ENCODE measurements around the gene C16orf87. TPM values are rescaled to one million over a fixed set of nuclear protein-coding genes. Genes with fewer than 3 reads are reported as not detected.
"Not testable (repeated sequence)": the region's sequence is repeated elsewhere in the genome, so short reads cannot be mapped to it uniquely, and the experiment has no call there.

The C16orf87 gene
- total and polyA plus RNA-seq, 4 donors: 4.1 to 12.9 (median 5.3) TPM

- not testable (repeated sequence) for DNase-seq (ENCODE audit: low spot score); H3K27me3 ChIP-seq (ENCODE audit: control insufficient read depth in 4 of 4, insufficient read depth in 4 of 4, low read length in 3 of 4); H3K9ac ChIP-seq (ENCODE audit: low read depth in 1 of 2, low read length in 2 of 2); H3K9me3 ChIP-seq (ENCODE audit: control insufficient read depth in 4 of 4, low read length in 3 of 4); H3K36me3 ChIP-seq (ENCODE audit: control insufficient read depth in 4 of 4, insufficient read depth in 3 of 4, low read depth in 1 of 4, low read length in 3 of 4); H3K4me1 ChIP-seq (ENCODE audit: control insufficient read depth in 4 of 4, insufficient read depth in 4 of 4, low read length in 3 of 4); H3K4me3 ChIP-seq (ENCODE audit: low read depth in 1 of 3, low read length in 3 of 3)
- TF ChIP-seq RAD21 (IDR thresholded peaks at IDR 0.05): peak in 1 of 2 donors; percentile 18
- peak; percentile 42 for TF ChIP-seq YY1 (IDR thresholded peaks at IDR 0.05)
- TF ChIP-seq JUND (IDR thresholded peaks at IDR 0.05): peak in 1 of 2 donors; percentile 58
- peak; percentile 35 for TF ChIP-seq HNF4G (IDR thresholded peaks at IDR 0.05)
- peak; percentile 80 to 87 for TF ChIP-seq HNF4A (conservative IDR thresholded peaks at IDR 0.05)
- peak; percentile 84 to 90 for TF ChIP-seq RXRA (IDR thresholded peaks at IDR 0.05)
- TF ChIP-seq SP1 (IDR thresholded peaks at IDR 0.05): peak; percentile 88
- TF ChIP-seq FOXA2 (IDR thresholded peaks at IDR 0.05): peak; percentile 28
- peak; percentile 46 for TF ChIP-seq REST (IDR thresholded peaks at IDR 0.05)
- peak overlapping the region in 1 of 2 donors; percentile 35 for H3K27ac ChIP-seq (ENCODE audit: low read depth in 1 of 2, low read length in 2 of 2)
- WGBS: 62% methylated on average over 2 of the region's 2 CpGs
Observed at GRCh38 chr16:46868891-46869290, 37.9 kb upstream of the C16orf87 start.

GRCh38 chr16:46867486-46867885 lies 36.5 kb upstream of the C16orf87 start:
- 92% methylated on average over 2 of the region's 2 CpGs for WGBS
- H3K27me3 ChIP-seq (ENCODE audit: control insufficient read depth in 4 of 4, insufficient read depth in 4 of 4, low read length in 3 of 4); H3K9me3 ChIP-seq (ENCODE audit: control insufficient read depth in 4 of 4, low read length in 3 of 4): not testable (repeated sequence)

GRCh38 chr16:46866286-46866685 lies 35.3 kb upstream of the C16orf87 start:
- Histone ChIP-seq H3K9me3 (ENCODE audit: control insufficient read depth in 4 of 4, low read length in 3 of 4) (no peaks in the 10 kb centered on the region), H3K36me3 (ENCODE audit: control insufficient read depth in 4 of 4, insufficient read depth in 3 of 4, low read depth in 1 of 4, low read length in 3 of 4) (no peaks in the 10 kb centered on the region), H3K27ac (ENCODE audit: low read depth in 1 of 2, low read length in 2 of 2) (no peak overlapping the region), H3K4me1 (ENCODE audit: control insufficient read depth in 4 of 4, insufficient read depth in 4 of 4, low read length in 3 of 4) (peaks cover 0 to 13% (median 5%) of the 10 kb centered on the region in 4 donors), H3K27me3 (ENCODE audit: control insufficient read depth in 4 of 4, insufficient read depth in 4 of 4, low read length in 3 of 4) (no peaks in the 10 kb centered on the region), H3K4me3 (ENCODE audit: low read depth in 1 of 3, low read length in 3 of 3) (no peak overlapping the region), H3K9ac (ENCODE audit: low read depth in 1 of 2, low read length in 2 of 2) (no peak overlapping the region)
- WGBS: 34% methylated on average over 1 of the region's 1 CpG
- TF ChIP-seq RXRA (IDR thresholded peaks at IDR 0.05) (peak; percentile 50 to 51), NR2F2 (IDR thresholded peaks at IDR 0.05) (no peak), JUND (IDR thresholded peaks at IDR 0.05) (no peak), HNF4G (IDR thresholded peaks at IDR 0.05) (no peak), CTCF (IDR thresholded peaks at IDR 0.05; ENCODE audit: low read depth, low read length, missing input control) (no peak), HNF4A (conservative IDR thresholded peaks at IDR 0.05) (peak; percentile 34 to 53), ZBTB33 (IDR thresholded peaks at IDR 0.05) (no peak), EGR1 (IDR thresholded peaks at IDR 0.05; ENCODE audit: low read depth in 2 of 2) (no peak), ATF3 (IDR thresholded peaks at IDR 0.05) (peak; percentile 46), GABPA (IDR thresholded peaks at IDR 0.05 in 1 of 2, conservative IDR thresholded peaks at IDR 0.05 in 1 of 2) (no peak)
- DNase-seq (ENCODE audit: low spot score): no peak

More at GRCh38 chr16:46867486-46867885, 36.5 kb upstream of the C16orf87 start:
- H3K27ac ChIP-seq (ENCODE audit: low read depth in 1 of 2, low read length in 2 of 2); H3K4me3 ChIP-seq (ENCODE audit: low read depth in 1 of 3, low read length in 3 of 3); DNase-seq (ENCODE audit: low spot score); H3K36me3 ChIP-seq (ENCODE audit: control insufficient read depth in 4 of 4, insufficient read depth in 3 of 4, low read depth in 1 of 4, low read length in 3 of 4); H3K9ac ChIP-seq (ENCODE audit: low read depth in 1 of 2, low read length in 2 of 2): not testable (repeated sequence)
- peaks cover 0 to 13% (median 5%) of the 10 kb centered on the region in 4 donors for H3K4me1 ChIP-seq (ENCODE audit: control insufficient read depth in 4 of 4, insufficient read depth in 4 of 4, low read length in 3 of 4)
